Activated naive CD8-positive, alpha-beta T cell treated with anti-CD3 and anti-CD28 coated beads, Interleukin-2, amount 10 ng/mL, durations not matched to agents 7 days and 5 days (primary cell): Measurements from ENCODE around the gene UNC5B. TPM values are rescaled to one million over a fixed set of nuclear protein-coding genes. Genes with fewer than 3 reads are reported as not detected.

ENCODE experiments used
- ATAC-seq: fragments of 150-1000 bp; cut with Tn5 transposase; one replicate; pipeline ENCODE4 v1.10.0; 2021; ENCODE audit warnings: low read depth, moderate library complexity
- POLR2A ChIA-PET: fragments of 350-600 bp; sonication (Branson Sonifier 250); formaldehyde crosslinking; loops from one replicate; lab custom pipeline; 2021; ENCODE audit warnings: antibody characterized with exemption; lab: Charles Lee
- DNase-seq: peaks from one replicate; pipeline ENCODE4 v3.0.0; 2021
- H3K27ac Mint-ChIP-seq: one replicate; pipeline ENCODE4 v1.8.0; 2022; ENCODE audit warnings: mild to moderate bottlenecking, mixed read lengths
- H3K27me3 Mint-ChIP-seq: one replicate; pipeline ENCODE4 v1.8.0; 2022; ENCODE audit warnings: mild to moderate bottlenecking, moderate library complexity, mixed read lengths
- H3K36me3 Mint-ChIP-seq: one replicate; pipeline ENCODE4 v1.8.0; 2021; ENCODE audit warnings: mild to moderate bottlenecking, mixed read lengths
- H3K4me1 Mint-ChIP-seq: one replicate; pipeline ENCODE4 v1.8.0; 2021; ENCODE audit warnings: mixed read lengths
- H3K4me3 Mint-ChIP-seq: one replicate; pipeline ENCODE4 v1.8.0; 2022; ENCODE audit warnings: mild to moderate bottlenecking, moderate library complexity, mixed read lengths
- H3K9me3 Mint-ChIP-seq: one replicate; pipeline ENCODE4 v1.8.0; 2021; ENCODE audit warnings: mixed read lengths
- total RNA-seq, 2 experiments: library from RNA; stranded (reverse); gene quantifications; one replicate each; pipeline ENCODE4 v1.2.3, GENCODE V29; 2021

Gene UNC5B
- total RNA-seq, 2 experiments from 2014 or later, result 0.03 TPM; not detected in 1

- Mint-ChIP-seq H3K4me1 (no peaks in the 10 kb centered on the region), H3K27ac (no peak overlapping the region), H3K27me3 (peaks cover 4% of the 10 kb centered on the region), H3K36me3 (no peaks in the 10 kb centered on the region), H3K4me3 (no peak overlapping the region), H3K9me3 (peaks cover 10% of the 10 kb centered on the region)
- POLR2A ChIA-PET, result no interaction called here
- no peak for DNase-seq
- no peak for ATAC-seq
Observed at GRCh38 chr10:71197955-71198354, 14.4 kb upstream of the UNC5B start.

DNA sequence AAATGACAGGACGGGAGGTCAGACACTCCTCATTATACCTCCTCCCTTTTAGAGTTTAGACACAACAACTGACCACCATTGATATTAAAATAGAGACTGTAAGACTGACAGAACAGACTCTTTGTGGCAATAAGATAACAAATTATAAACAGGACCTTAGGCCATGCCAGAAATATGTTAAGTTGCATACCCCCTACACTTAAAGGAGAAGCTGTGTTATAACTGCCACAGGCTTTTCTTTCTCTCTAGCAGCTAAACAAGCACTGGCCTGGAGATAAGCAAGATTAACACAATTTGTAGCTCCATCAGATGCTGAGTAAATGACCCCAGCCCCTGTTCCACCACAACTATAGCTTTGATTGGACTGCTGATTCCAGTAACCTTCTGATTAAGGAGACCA is 10.5 kb upstream of the UNC5B start:
- H3K9me3 Mint-ChIP-seq, result peaks cover 9% of the 10 kb centered on the region
- H3K36me3 Mint-ChIP-seq, result no peaks in the 10 kb centered on the region
- no peaks in the 10 kb centered on the region for H3K4me1 Mint-ChIP-seq
- H3K4me3 Mint-ChIP-seq, result no peak overlapping the region
- ATAC-seq (no peak), DNase-seq (no peak)
- no peak overlapping the region for H3K27ac Mint-ChIP-seq
- POLR2A ChIA-PET, result no interaction called here
- H3K27me3 Mint-ChIP-seq, result peaks cover 14% of the 10 kb centered on the region

- Mint-ChIP-seq H3K36me3 (no peaks in the 10 kb centered on the region), H3K4me3 (no peak overlapping the region), H3K4me1 (no peaks in the 10 kb centered on the region), H3K27me3 (peaks cover 16% of the 10 kb centered on the region), H3K9me3 (peaks cover 6% of the 10 kb centered on the region), H3K27ac (no peak overlapping the region)
- DNase-seq (no peak), ATAC-seq (no peak)
- POLR2A ChIA-PET, result no interaction called here
Observed at GRCh38 chr10:71202314-71202713, 10.1 kb upstream of the UNC5B start.

- peaks cover 20% of the 10 kb centered on the region for H3K27me3 Mint-ChIP-seq
- H3K4me1 Mint-ChIP-seq, result no peaks in the 10 kb centered on the region
- H3K36me3 Mint-ChIP-seq, result no peaks in the 10 kb centered on the region
- ATAC-seq (no peak), DNase-seq (no peak)
- H3K4me3 Mint-ChIP-seq, result no peak overlapping the region
- H3K27ac Mint-ChIP-seq, result no peak overlapping the region
- POLR2A ChIA-PET, result no interaction called here
- peaks cover 4% of the 10 kb centered on the region for H3K9me3 Mint-ChIP-seq
Observed at GRCh38 chr10:71203124-71203523, 9.2 kb upstream of the UNC5B start.

DNA sequence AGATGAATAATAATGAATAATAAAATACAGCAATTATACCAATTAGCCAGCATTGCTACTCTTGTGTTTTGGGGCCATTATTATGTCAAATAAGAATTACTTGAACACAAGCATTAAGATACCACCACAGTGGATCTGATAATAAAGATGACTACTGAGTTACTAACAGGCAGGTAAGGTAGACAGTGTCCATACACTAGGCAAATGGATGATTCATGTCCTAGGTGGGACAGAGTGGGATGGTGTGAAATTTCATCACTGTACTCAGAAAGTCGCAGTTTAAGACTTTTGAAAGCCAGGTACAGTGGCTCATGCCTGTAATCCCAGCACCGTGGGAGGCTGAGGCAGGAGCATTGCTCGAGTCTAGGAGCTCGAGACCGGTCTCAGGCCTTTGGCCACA is 8.7 kb upstream of the UNC5B start:
- Mint-ChIP-seq H3K27me3 (peaks cover 21% of the 10 kb centered on the region), H3K27ac (no peak overlapping the region), H3K36me3 (no peaks in the 10 kb centered on the region), H3K4me3 (no peak overlapping the region), H3K4me1 (no peaks in the 10 kb centered on the region), H3K9me3 (peaks cover 2% of the 10 kb centered on the region)
- DNase-seq (no peak), ATAC-seq (no peak)
- POLR2A ChIA-PET, result no interaction called here

DNA sequence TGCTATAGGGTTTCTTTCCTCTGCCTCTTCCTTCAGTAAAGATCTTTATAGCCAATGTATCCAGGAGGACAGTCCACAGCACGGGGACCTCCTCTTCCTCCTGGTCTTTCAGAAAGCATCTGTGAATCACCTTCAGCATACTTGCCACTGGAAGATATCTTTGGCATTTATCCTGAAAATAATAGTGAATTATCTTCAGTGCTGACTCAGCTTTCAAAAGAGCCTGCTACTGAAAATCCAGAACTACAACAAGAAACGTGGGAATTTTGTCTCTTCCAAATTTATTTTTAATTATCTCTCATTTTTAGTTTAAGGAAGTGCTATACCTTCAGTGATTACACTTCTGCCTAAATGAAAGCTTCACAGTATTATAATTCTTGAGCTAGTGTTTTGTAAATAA is 7.6 kb upstream of the UNC5B start:
- no peak for DNase-seq
- ATAC-seq, result no peak
- H3K27me3 Mint-ChIP-seq, result peaks cover 28% of the 10 kb centered on the region
- peaks cover 2% of the 10 kb centered on the region for H3K4me1 Mint-ChIP-seq
- no peak overlapping the region for H3K4me3 Mint-ChIP-seq
- H3K27ac Mint-ChIP-seq, result no peak overlapping the region
- POLR2A ChIA-PET, result no interaction called here
- H3K9me3 Mint-ChIP-seq, result no peaks in the 10 kb centered on the region
- H3K36me3 Mint-ChIP-seq, result no peaks in the 10 kb centered on the region

- POLR2A ChIA-PET, result no interaction called here
- Mint-ChIP-seq H3K27me3 (peaks cover 35% of the 10 kb centered on the region), H3K4me1 (peaks cover 2% of the 10 kb centered on the region)
Observed at GRCh38 chr10:71205468-71205867, 6.9 kb upstream of the UNC5B start.

DNA sequence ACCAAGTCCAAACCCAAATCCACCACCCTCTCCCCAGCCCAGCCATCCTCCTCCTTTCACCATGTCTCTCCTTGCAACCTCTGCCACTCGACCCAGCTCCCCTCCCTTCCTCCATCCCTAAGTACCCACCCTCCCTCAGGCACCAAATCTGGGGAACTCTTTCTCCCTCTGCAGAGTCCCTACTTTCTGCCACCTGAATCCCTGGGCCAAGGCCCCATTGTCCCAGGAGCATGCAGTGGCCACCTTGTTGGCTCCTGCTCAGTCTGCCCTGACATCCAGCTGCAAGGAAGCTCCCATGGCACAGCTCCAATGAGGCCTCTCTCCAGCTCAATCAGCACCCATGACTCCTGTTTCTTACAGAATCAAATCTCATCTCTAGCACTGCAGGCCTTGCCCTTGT is 5.5 kb upstream of the UNC5B start:
- ATAC-seq, result no peak
- no peak for DNase-seq
- H3K4me1 Mint-ChIP-seq, result peaks cover 5% of the 10 kb centered on the region
- no peaks in the 10 kb centered on the region for H3K9me3 Mint-ChIP-seq
- H3K36me3 Mint-ChIP-seq, result no peaks in the 10 kb centered on the region
- H3K27ac Mint-ChIP-seq, result no peak overlapping the region
- H3K27me3 Mint-ChIP-seq, result peaks cover 49% of the 10 kb centered on the region
- no peak overlapping the region for H3K4me3 Mint-ChIP-seq
- POLR2A ChIA-PET, result no interaction called here

More at GRCh38 chr10:71205468-71205867, 6.9 kb upstream of the UNC5B start:
- H3K27ac Mint-ChIP-seq, result no peak overlapping the region
- H3K4me3 Mint-ChIP-seq, result no peak overlapping the region
- H3K9me3 Mint-ChIP-seq, result no peaks in the 10 kb centered on the region
- no peaks in the 10 kb centered on the region for H3K36me3 Mint-ChIP-seq
- DNase-seq (no peak), ATAC-seq (no peak)

- Mint-ChIP-seq H3K9me3 (no peaks in the 10 kb centered on the region), H3K27me3 (peaks cover 52% of the 10 kb centered on the region), H3K4me1 (peaks cover 6% of the 10 kb centered on the region), H3K27ac (no peak overlapping the region), H3K4me3 (no peak overlapping the region), H3K36me3 (no peaks in the 10 kb centered on the region)
- DNase-seq (no peak), ATAC-seq (no peak)
- POLR2A ChIA-PET, result no interaction called here
Observed at GRCh38 chr10:71207578-71207977, 4.8 kb upstream of the UNC5B start.

DNA sequence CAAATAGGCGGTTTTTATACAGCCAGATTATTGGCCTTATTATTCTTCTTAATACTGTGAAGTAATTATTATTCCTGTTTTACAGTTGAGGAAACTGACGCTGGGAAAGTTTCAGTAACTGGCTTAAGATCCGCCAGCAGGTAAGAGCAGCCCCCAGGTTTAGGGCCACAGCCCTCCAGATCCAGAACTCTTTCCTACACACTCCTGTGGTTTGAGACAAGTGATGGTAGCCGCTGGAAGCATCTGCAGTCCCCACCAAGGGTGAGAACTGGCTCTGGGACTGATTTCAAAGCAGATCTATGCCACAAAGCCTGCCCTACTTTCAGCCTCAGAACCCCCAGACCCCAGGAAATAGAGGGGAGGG is 3.0 kb upstream of the UNC5B start:
- Mint-ChIP-seq H3K27me3 (peaks cover 57% of the 10 kb centered on the region), H3K27ac (no peak overlapping the region)
- POLR2A ChIA-PET, result no interaction called here

DNA sequence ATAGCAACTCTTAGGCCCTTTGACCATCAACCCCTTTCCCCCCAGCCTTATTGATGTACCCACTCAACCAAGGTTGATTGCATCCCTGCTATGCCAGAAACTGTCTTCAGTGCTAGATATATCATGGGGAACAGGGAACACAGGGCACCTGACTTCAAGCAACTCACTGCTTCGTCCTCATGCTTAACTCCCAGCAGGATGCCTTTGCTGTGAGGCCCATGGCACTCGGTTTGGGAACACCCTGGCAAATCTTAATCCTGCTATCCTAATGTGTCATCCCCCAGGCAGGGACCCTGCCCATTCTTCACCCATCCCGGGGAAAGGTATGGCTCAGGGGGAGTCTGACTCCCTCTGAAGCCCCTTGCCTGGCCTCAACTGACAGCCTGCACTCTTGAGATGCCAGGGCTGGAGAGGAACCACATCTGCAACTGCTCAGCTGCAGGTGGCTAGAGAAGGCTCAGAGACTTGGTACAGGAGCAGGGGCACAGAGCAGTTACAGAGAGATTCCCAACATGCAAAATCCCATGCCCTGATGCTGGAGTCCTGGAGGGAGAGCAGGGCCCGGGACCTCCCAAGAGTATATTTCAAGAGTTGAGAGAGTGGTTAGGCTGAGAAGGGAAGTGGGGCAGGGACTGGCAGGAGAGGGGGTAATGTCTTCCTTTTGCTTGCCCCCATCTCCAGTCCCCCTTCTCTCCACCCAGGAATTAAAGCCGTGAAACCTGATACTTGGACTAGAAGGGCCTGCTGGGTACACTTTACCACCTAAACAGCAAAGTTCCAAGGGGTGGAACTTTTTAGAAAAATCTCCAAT is 2.4 kb upstream of the UNC5B start:
- H3K4me3 Mint-ChIP-seq, result no peak overlapping the region

More for the DNA sequence above, 3.0 kb upstream of the UNC5B start:
- no peak for ATAC-seq
- H3K4me3 Mint-ChIP-seq, result no peak overlapping the region
- DNase-seq, result no peak
- peaks cover 9% of the 10 kb centered on the region for H3K4me1 Mint-ChIP-seq
- no peaks in the 10 kb centered on the region for H3K36me3 Mint-ChIP-seq
- H3K9me3 Mint-ChIP-seq, result no peaks in the 10 kb centered on the region

GRCh38 chr10:71210542-71210871 is 1.9 kb upstream of the UNC5B start:
- ATAC-seq, result no peak
- Mint-ChIP-seq H3K4me1 (peaks cover 10% of the 10 kb centered on the region), H3K9me3 (no peaks in the 10 kb centered on the region), H3K36me3 (no peaks in the 10 kb centered on the region), H3K27me3 (peaks cover 63% of the 10 kb centered on the region), H3K4me3 (no peak overlapping the region), H3K27ac (no peak overlapping the region)
- DNase-seq, result no peak
- POLR2A ChIA-PET, result no interaction called here

More for the DNA sequence above, 2.4 kb upstream of the UNC5B start:
- Mint-ChIP-seq H3K27me3 (peaks cover 57% of the 10 kb centered on the region), H3K27ac (no peak overlapping the region), H3K4me1 (peaks cover 10% of the 10 kb centered on the region), H3K9me3 (no peaks in the 10 kb centered on the region), H3K36me3 (no peaks in the 10 kb centered on the region)
- POLR2A ChIA-PET, result no interaction called here
- ATAC-seq (no peak), DNase-seq (no peak)

DNA sequence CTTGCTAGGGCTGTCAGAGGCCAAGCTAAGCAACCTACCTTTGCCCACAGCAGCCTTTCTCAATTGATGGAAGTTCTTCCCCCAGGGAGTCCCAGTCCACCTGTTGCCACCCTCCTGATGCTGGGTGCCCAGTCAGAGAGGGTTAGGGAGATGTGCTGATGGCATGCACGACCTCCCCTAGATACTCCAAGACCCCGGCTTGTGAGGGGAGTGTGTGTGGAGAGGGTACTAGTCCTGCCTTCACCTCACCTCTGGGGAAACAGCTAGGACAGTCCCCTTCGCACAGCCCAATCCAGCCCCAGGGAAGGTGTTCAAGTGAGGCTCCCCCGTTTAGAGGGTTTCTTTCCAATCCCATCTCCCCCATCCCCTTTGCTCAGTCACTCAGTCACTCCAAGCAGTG is 1.3 kb upstream of the UNC5B start:
- Mint-ChIP-seq H3K27ac (no peak overlapping the region), H3K27me3 (peaks cover 69% of the 10 kb centered on the region), H3K9me3 (no peaks in the 10 kb centered on the region), H3K36me3 (no peaks in the 10 kb centered on the region), H3K4me3 (no peak overlapping the region), H3K4me1 (peaks cover 10% of the 10 kb centered on the region)
- DNase-seq (no peak), ATAC-seq (no peak)
- POLR2A ChIA-PET, result no interaction called here

GRCh38 chr10:71211775-71212317 is 524 bp upstream of the UNC5B start:
- peaks cover 76% of the 10 kb centered on the region for H3K27me3 Mint-ChIP-seq
- POLR2A ChIA-PET, result no interaction called here
- no peak for DNase-seq
- H3K4me1 Mint-ChIP-seq, result peaks cover 10% of the 10 kb centered on the region
- H3K27ac Mint-ChIP-seq, result no peak overlapping the region
- H3K9me3 Mint-ChIP-seq, result no peaks in the 10 kb centered on the region
- H3K36me3 Mint-ChIP-seq, result no peaks in the 10 kb centered on the region
- peak overlapping the region; percentile 39 for H3K4me3 Mint-ChIP-seq
- ATAC-seq, result no peak
